Karpas-422 (cell line): Measurements from ENCODE around the gene CHPT1. TPM values are rescaled to one million over a fixed set of nuclear protein-coding genes. Genes with fewer than 3 reads are reported as not detected.
"Not testable (repeated sequence)": the region's sequence is repeated elsewhere in the genome, so short reads cannot be mapped to it uniquely, and the experiment has no call there.

Source experiments
- DNase-seq: peaks from one replicate; pipeline ENCODE4 v3.0.0-alpha.2; 2015
- H2AFZ ChIP-seq: fragments of 200-600 bp; sonication (generic); 2 replicates; pipeline ENCODE4 v1.6.1; 2014; ENCODE audit warnings: antibody characterized with exemption, low read length, mixed read lengths
- H3K27ac ChIP-seq: fragments of 200-600 bp; sonication (generic); 2 replicates; pipeline ENCODE4 v1.5.1; 2014; ENCODE audit warnings: mild to moderate bottlenecking, low read length, moderate library complexity
- H3K27me3 ChIP-seq: fragments of 200-600 bp; sonication (generic); 2 replicates; pipeline ENCODE4 v1.6.1; 2014; ENCODE audit warnings: low read length, mixed read lengths
- H3K36me3 ChIP-seq: fragments of 200-600 bp; sonication (generic); 2 replicates; pipeline ENCODE4 v1.6.1; 2014; ENCODE audit warnings: low read length, mixed read lengths; ENCODE audit not compliant: insufficient read depth
- H3K4me1 ChIP-seq: fragments of 200-600 bp; sonication (generic); 2 replicates; pipeline ENCODE4 v1.6.1; 2014; ENCODE audit warnings: mild to moderate bottlenecking, low read length, mixed read lengths
- H3K4me2 ChIP-seq: fragments of 200-600 bp; sonication (generic); 2 replicates; pipeline ENCODE4 v1.6.1; 2014; ENCODE audit warnings: low read length, low read depth, mild to moderate bottlenecking; ENCODE audit not compliant: poor library complexity, severe bottlenecking
- H3K4me3 ChIP-seq: fragments of 200-600 bp; sonication (generic); 2 replicates; pipeline ENCODE4 v1.5.1; 2014; ENCODE audit warnings: mild to moderate bottlenecking, antibody characterized with exemption, low read length, mixed read lengths
- H3K79me2 ChIP-seq: fragments of 200-600 bp; sonication (generic); 2 replicates; pipeline ENCODE4 v1.6.1; 2014; ENCODE audit warnings: mild to moderate bottlenecking, low read length, mixed read lengths
- H3K9ac ChIP-seq: fragments of 200-600 bp; sonication (generic); 2 replicates; pipeline ENCODE4 v1.6.0; 2014; ENCODE audit warnings: low read length
- H3K9me2 ChIP-seq: fragments of 200-600 bp; sonication (generic), shearing (Covaris generic); replicated peaks from 2 replicates; pipeline ENCODE4 v1.6.0; 2014; ENCODE audit warnings: mild to moderate bottlenecking, low read length, moderate library complexity; ENCODE audit not compliant: insufficient read depth
- H3K9me3 ChIP-seq: fragments of 300-700, 200-600 bp; sonication (generic); 2 replicates; pipeline ENCODE4 v1.6.1; 2014; ENCODE audit warnings: low read length, mixed read lengths
- H4K20me1 ChIP-seq: fragments of 200-600 bp; sonication (generic); 2 replicates; pipeline ENCODE4 v1.6.1; 2014; ENCODE audit warnings: mild to moderate bottlenecking, antibody characterized with exemption, low read length, low read depth; ENCODE audit not compliant: insufficient read depth
- total RNA-seq: library from RNA; depleted of rRNA; stranded (reverse); fragments of >200 nt; shearing (Covaris generic); gene quantifications from 2 replicates; pipeline ENCODE4 v1.2.3, GENCODE V29; 2014; ENCODE audit warnings: low replicate concordance

Gene CHPT1
- total RNA-seq, 1 experiment from 2014 or later, result 0.11 TPM

GRCh38 chr12:101675555-101675954 lies 21.9 kb upstream of the CHPT1 start:
- Histone ChIP-seq H3K4me2 (no peak overlapping the region), H3K27me3 (0 out of 2 replicates have a peak, but pooled peaks cover 4% of the 10 kb centered on the region), H3K27ac (no peak overlapping the region), H3K9ac (no peak overlapping the region), H3K9me2 (no peaks in the 10 kb centered on the region), H3K36me3 (no peaks in the 10 kb centered on the region), H3K4me1 (peaks cover 3% of the 10 kb centered on the region; the same call in 1 of the 2 replicates), H3K4me3 (no peak overlapping the region), H3K9me3 (no peaks in the 10 kb centered on the region), H3K79me2 (no peaks in the 10 kb centered on the region), H2AFZ (no peak overlapping the region), H4K20me1 (no peaks in the 10 kb centered on the region)
- no peak for DNase-seq

GRCh38 chr12:101676497-101676896 lies 20.9 kb upstream of the CHPT1 start:
- DNase-seq, H3K27ac ChIP-seq, H4K20me1 ChIP-seq, H3K9me2 ChIP-seq, H3K9ac ChIP-seq, H2AFZ ChIP-seq, H3K9me3 ChIP-seq, H3K4me3 ChIP-seq, H3K36me3 ChIP-seq, H3K79me2 ChIP-seq, H3K4me2 ChIP-seq, H3K27me3 ChIP-seq, H3K4me1 ChIP-seq: not testable (repeated sequence)

GRCh38 chr12:101678081-101678480 lies 19.4 kb upstream of the CHPT1 start:
- Histone ChIP-seq H3K9ac (no peak overlapping the region), H3K9me2 (no peaks in the 10 kb centered on the region), H3K36me3 (no peaks in the 10 kb centered on the region), H3K27me3 (0 out of 2 replicates have a peak, but pooled peaks cover 3% of the 10 kb centered on the region), H4K20me1 (no peaks in the 10 kb centered on the region), H3K4me2 (no peak overlapping the region), H3K4me1 (no peaks in the 10 kb centered on the region), H3K9me3 (no peaks in the 10 kb centered on the region), H2AFZ (no peak overlapping the region), H3K79me2 (no peaks in the 10 kb centered on the region), H3K4me3 (no peak overlapping the region), H3K27ac (no peak overlapping the region)
- DNase-seq, result no peak

- no peaks in the 10 kb centered on the region for H4K20me1 ChIP-seq
- no peak overlapping the region for H3K4me2 ChIP-seq
- H3K9ac ChIP-seq, result no peak overlapping the region
- H3K9me3 ChIP-seq, result no peaks in the 10 kb centered on the region
- no peak for DNase-seq
- H3K4me1 ChIP-seq, result no peaks in the 10 kb centered on the region
- no peaks in the 10 kb centered on the region for H3K9me2 ChIP-seq
- H2AFZ ChIP-seq, result no peak overlapping the region
- no peaks in the 10 kb centered on the region for H3K36me3 ChIP-seq
- no peaks in the 10 kb centered on the region for H3K79me2 ChIP-seq
- no peak overlapping the region for H3K4me3 ChIP-seq
- no peaks in the 10 kb centered on the region for H3K27me3 ChIP-seq
- H3K27ac ChIP-seq, result no peak overlapping the region
Observed at GRCh38 chr12:101680240-101680639, 17.2 kb upstream of the CHPT1 start.

GRCh38 chr12:101680647-101681046 lies 16.8 kb upstream of the CHPT1 start:
- H3K9ac ChIP-seq, result no peak overlapping the region
- H3K27me3 ChIP-seq, result no peaks in the 10 kb centered on the region
- H3K36me3 ChIP-seq, result no peaks in the 10 kb centered on the region
- H3K9me2 ChIP-seq, result no peaks in the 10 kb centered on the region
- no peak for DNase-seq
- no peaks in the 10 kb centered on the region for H4K20me1 ChIP-seq
- no peaks in the 10 kb centered on the region for H3K79me2 ChIP-seq
- no peaks in the 10 kb centered on the region for H3K9me3 ChIP-seq
- no peak overlapping the region for H3K27ac ChIP-seq
- no peaks in the 10 kb centered on the region for H3K4me1 ChIP-seq
- H2AFZ ChIP-seq, result no peak overlapping the region
- no peak overlapping the region for H3K4me3 ChIP-seq
- no peak overlapping the region for H3K4me2 ChIP-seq

- H3K9me2 ChIP-seq, H3K4me2 ChIP-seq, DNase-seq, H3K4me3 ChIP-seq, H4K20me1 ChIP-seq, H3K79me2 ChIP-seq, H3K36me3 ChIP-seq, H3K4me1 ChIP-seq, H3K27me3 ChIP-seq, H2AFZ ChIP-seq, H3K9ac ChIP-seq, H3K9me3 ChIP-seq, H3K27ac ChIP-seq: not testable (repeated sequence)
Observed at GRCh38 chr12:101681627-101682026, 15.8 kb upstream of the CHPT1 start.

GRCh38 chr12:101685092-101685491 lies 12.3 kb upstream of the CHPT1 start:
- H3K27me3 ChIP-seq, result no peaks in the 10 kb centered on the region
- no peak overlapping the region for H3K4me2 ChIP-seq
- H2AFZ ChIP-seq, result no peak overlapping the region

GRCh38 chr12:101686176-101686575 lies 11.3 kb upstream of the CHPT1 start:
- H3K9me3 ChIP-seq, result no peaks in the 10 kb centered on the region
- H3K9ac ChIP-seq, result no peak overlapping the region
- no peaks in the 10 kb centered on the region for H3K79me2 ChIP-seq
- no peaks in the 10 kb centered on the region for H3K9me2 ChIP-seq
- H3K27ac ChIP-seq, result no peak overlapping the region
- no peaks in the 10 kb centered on the region for H4K20me1 ChIP-seq
- no peak overlapping the region for H2AFZ ChIP-seq
- no peaks in the 10 kb centered on the region for H3K36me3 ChIP-seq
- DNase-seq, result no peak
- H3K4me3 ChIP-seq, result no peak overlapping the region
- H3K4me2 ChIP-seq, result no peak overlapping the region
- no peaks in the 10 kb centered on the region for H3K27me3 ChIP-seq
- no peaks in the 10 kb centered on the region for H3K4me1 ChIP-seq

More at GRCh38 chr12:101685092-101685491, 12.3 kb upstream of the CHPT1 start:
- Histone ChIP-seq H3K36me3 (no peaks in the 10 kb centered on the region), H3K4me3 (no peak overlapping the region), H3K4me1 (no peaks in the 10 kb centered on the region), H3K79me2 (no peaks in the 10 kb centered on the region), H3K9me3 (no peaks in the 10 kb centered on the region), H4K20me1 (no peaks in the 10 kb centered on the region), H3K27ac (no peak overlapping the region), H3K9ac (no peak overlapping the region), H3K9me2 (no peaks in the 10 kb centered on the region)
- DNase-seq, result no peak

- H3K79me2 ChIP-seq, result no peaks in the 10 kb centered on the region
- DNase-seq, result no peak
- H3K9me3 ChIP-seq, result no peaks in the 10 kb centered on the region
- no peaks in the 10 kb centered on the region for H4K20me1 ChIP-seq
- no peaks in the 10 kb centered on the region for H3K36me3 ChIP-seq
- H3K9ac ChIP-seq, result no peak overlapping the region
- H3K4me1 ChIP-seq, result no peaks in the 10 kb centered on the region
- H3K9me2 ChIP-seq, result no peaks in the 10 kb centered on the region
- no peak overlapping the region for H2AFZ ChIP-seq
- H3K4me2 ChIP-seq, result no peak overlapping the region
- H3K27ac ChIP-seq, result no peak overlapping the region
- H3K27me3 ChIP-seq, result no peaks in the 10 kb centered on the region
- H3K4me3 ChIP-seq, result no peak overlapping the region
Observed at GRCh38 chr12:101690544-101691098, 6.8 kb upstream of the CHPT1 start.
